Stimulated activated CD8-positive, alpha-beta memory T cell treated with anti-CD3 and anti-CD28 coated beads, Interleukin-12 subunit alpha, Interleukin-12 subunit beta, amount 100 ng/mL, for 24 hours (primary cell): ENCODE data around the gene KAZALD1.

Source experiments
- DNase-seq: peaks from one replicate; pipeline ENCODE4 v3.0.0-alpha.2; 2020; ENCODE audit errors: extremely low read depth

The KAZALD1 gene

DNA sequence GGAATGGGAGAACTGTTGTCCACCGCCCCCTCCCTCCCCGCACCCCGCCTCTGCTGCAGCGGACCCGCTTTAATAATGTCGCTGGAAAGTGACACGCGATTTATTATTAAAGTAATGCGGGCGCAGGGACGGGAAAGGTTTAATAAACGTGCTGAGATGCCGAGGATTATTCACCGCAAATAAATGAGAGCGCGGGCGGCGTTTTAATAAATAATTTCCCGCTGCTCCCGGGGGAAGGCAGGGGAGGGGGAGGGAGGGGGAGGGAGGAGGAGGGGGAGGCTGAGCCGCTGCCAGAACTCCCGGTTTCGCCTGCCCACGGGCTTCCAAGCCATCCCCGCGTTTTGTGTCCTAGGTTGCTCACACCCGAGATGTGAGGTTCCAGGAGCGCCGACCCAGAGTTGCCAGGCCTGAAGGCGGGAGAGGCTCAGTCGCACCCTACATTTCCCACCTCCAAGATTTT is 5.1 kb downstream of the KAZALD1 start:
- DNase-seq = no peak

DNA sequence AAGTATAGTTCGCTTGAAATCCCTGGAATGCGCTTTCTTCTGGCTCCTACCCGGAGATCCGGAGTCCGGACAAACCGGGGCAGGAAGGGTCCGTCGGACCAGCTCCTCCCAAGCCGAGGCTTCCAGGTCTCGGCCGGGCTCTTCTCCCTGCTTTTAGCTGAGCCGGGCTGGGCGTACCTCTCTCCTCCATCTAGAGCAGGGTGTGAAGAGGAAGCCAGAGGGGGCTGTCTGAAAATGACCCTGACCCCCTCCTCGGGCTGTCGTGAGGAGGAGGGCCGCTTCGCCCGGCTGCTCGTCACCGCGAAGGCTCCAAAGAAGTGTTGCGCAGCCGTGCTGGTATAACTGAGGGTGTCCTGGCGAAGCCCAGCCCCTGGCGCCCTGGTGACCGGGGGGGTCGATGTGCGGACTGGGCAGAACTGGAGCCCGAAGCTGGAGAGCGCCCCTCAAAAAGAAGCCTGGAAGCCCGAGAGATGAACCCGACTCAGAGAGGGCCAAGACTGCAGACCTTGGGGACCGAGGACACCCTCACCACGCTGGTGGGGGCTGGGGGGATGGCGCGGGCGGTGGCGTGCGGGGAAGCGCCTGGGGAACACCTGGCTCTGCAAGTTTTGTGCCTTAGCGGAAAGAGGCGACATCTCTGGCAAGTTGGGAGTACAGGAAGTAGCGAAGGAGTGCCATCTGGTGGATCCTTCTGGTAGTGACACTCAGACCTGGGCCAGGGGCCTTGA is 5.7 kb downstream of the KAZALD1 start:
- no peak for DNase-seq

DNA sequence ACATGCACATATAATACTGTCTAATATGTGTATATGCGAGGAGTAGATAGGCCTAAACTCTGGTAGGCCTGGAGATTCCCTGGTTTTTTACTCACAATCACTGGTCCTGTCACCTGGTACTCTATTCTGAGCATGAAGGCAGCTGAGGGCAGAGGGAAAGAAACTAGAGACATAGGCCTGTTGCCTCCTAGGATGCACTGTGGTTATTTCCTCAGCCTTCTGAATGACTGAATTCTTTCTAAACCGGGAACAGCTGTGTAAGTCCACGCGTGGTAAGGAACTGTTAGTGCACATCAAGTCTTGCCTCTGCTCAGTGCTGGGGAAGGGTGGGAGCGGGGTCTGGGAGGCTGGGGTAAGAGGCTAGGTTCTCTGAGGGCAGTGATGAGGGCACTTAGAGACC is 7.7 kb downstream of the KAZALD1 start:
- DNase-seq = no peak

DNA sequence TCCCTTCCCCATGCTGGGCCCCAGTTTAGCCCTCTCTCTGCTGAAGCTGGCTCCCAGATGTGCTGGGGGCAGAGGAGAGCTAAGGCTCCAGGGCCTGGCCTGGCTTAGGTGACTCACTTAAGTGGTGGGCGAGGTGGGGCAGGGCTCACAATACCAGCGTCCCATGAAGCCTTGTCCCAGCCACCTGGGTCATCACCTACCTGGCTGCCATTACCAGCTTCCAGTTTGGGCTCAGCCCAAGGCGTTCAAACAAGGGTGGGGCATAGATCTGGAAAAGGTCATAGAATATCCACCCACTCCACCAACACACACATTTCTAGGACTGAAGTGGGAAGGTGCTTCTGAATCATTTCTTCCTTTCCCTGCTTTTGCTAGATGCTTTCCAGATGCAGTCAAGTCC is 8.3 kb downstream of the KAZALD1 start:
- DNase-seq = no peak

DNA sequence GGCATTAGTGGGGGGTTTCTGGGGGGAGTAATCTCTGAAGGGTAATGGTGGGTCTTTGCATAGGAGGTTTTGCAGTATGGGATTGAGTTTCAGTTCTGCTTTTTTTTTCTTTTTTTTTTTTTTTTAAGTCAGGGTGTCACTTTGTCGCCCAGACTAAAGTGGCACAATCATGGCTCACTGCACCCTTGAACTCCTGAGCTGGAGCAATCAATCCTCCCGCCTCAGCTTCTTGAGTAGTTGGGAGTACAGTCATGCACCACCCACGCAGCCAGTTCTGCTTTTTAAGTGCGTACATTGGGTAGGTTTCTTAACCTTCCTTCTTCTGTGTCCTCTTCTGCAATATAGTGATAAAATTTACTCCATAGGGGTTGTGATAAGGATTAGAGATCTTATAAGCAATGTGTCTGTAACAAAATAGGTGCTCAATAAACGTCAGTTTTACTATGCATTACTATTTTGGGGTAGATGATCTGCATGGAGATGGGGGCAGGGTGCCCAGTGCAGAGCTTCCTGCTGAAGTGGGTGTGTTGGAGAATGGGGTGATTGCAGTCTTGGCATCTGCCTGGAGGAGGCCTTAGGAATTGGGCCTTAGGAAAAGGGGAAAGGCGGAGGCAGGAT is 9.6 kb downstream of the KAZALD1 start:
- no peak for DNase-seq

DNA sequence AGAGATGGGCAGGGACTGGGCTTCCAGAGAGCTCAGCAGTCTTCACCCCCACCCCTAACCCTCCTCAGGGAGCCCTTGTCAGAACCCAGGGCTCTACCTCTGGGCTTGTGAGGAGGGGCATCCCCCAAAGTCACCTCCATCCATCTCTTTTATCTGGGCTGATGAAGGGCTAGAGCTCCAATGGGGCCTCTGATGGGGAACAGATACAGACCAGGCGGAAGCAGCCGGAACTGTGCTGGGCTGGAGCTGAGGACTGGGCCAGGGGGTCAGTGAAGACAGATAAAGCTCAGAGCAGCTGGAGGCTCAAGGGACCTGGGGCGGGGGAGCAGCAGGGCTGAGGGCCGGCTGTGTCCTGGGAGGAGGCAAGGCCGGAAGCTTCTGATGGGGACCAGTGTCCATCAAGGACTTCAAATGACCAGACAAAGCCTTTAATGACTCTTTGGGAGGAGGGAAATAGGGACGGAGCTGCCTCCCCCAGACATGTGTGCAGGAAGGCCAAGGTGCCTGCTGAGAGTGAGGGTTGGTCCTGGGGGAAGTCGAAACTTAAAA is 10.2 kb downstream of the KAZALD1 start:
- no peak for DNase-seq

DNA sequence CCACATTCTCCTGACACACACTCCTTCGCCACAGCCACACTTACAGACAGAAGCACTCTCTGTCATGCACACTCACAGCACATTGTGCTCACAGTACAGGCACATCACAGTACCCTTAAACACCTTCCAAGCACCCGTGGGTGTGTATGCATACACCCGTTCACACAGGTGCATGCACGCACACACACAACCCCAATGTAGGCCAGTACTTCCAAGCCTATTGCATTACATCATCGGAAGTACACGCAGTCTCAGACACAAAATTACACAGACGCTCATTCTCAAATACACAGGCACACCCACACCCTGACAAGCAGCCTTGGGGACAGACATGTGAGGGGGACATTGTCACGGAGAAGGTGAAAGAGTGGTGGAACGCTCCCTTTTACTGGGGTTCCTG is 11.1 kb downstream of the KAZALD1 start:
- DNase-seq = no peak

DNA sequence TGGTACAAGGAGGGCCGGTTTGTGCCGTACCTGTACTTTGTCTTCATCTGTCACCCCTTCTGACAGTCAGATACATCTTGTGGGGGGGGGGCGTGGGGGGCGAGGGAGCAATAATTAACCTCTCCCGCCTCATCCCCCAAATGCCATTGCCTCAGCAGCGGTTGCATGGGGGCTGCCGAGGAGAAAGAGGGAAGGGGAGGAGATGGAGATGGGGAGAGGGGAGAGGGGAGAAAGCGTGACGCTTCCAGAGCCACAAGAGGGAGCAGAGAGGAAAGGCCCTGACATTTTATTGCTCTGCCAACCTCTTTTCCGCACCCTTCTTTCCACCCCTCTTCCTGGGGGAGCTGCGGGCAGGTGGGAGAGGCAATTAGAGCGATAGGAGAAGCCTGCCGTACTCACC is 11.8 kb downstream of the KAZALD1 start:
- no peak for DNase-seq

DNA sequence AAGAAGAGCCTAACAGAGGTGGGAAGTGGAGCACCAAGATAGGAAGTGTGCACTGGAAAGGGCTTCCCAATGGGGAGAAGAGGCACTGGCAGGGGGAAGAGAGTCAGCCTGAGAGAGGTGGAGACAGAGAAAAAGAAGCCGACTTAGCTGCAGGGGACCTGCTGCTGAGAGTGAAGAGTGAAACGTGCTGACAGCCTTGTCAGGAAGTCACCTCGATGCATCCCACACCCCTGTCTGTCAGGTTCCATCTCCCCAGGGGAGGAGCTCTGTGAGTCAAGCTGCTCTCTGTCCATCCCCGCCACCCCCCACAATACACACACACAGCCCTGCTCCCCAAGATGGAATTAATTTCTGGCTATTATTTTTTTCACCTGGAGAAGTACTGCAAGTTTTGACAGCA is 14.0 kb downstream of the KAZALD1 start:
- no peak for DNase-seq

DNA sequence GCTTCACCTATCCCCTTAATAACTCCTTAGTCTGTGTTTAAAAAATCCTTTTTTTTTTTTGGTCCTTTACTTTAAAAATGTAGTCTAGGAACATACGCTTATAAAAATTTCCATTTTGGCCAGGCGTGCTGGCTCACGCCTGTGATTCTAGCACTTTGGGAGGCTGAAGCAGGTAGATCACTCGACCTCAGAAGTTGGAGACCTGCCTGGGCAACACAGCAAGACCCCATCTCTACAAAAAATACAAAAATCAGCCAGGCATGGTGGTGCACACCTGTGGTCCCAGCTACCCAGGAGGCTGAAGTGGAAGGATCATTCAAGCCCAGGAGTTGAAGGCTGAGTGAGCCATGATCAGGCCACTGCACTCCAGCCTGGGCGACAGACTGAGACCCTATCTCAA is 14.8 kb downstream of the KAZALD1 start:
- no peak for DNase-seq

DNA sequence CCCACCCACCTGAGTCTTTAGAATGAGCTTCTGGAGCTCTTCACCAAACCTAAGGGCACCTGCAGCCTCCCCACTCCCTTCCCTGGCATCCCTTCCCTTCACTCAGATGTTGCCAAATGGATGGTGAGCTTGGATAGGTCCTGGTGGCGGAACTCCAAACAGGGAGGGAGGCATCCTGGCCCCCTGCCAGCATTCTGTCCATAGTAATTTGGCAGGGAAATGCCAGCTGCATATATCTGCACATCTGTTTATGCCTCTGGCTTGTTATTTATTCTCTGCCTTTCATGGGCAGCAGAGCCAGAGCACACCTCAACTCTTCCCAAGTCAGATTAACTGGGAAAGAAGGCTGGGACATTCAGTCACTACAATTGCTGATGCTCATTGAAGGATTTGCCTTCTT is 18.1 kb downstream of the KAZALD1 start:
- no peak for DNase-seq

DNA sequence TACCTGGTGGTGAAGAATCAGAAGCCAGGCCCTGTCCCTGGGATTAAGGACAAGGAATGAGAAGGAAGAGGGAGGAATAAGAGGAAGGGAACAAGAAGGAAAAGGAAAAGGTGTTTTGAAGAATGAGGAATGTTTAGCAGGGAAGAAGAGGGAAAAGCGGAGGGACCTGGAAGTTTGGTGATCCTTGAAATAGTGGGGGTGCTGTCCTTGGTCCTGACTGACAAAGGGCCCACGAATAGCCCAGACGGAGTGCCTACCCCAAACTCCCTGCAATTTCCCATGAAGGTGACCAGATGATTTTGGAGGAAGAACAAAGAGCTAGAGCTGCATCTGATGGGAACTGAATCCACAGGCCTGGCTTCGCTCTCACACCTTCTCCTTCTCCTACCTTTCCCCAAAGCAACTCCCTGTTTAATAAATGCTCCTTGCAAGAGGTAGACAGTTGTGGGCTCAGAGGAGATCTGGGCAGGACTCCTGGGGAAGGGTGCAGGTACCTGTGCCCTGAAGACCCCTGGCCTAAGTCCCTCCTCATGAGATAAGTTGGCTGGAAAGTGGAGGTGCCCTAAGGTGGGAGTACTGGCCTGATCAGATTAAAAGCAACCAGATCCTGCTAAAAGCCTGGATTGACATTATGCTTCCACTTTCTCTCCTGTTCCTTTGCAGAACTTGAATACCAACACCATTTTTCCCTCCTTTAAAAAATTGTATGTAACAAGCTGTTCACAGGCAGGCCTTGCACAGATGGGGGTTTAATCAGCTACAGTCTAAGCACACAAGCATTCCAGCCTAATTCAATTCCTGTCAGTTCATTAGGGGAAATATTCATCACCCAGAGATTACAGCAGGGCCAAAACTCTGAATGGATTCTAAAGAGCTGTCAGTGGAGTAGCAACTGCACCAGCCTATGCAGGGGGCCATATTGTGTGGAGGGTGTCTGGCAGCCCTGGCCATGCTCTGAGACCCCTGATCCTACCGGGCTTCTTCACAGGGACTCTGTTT is 19.4 kb downstream of the KAZALD1 start:
- DNase-seq = no peak

DNA sequence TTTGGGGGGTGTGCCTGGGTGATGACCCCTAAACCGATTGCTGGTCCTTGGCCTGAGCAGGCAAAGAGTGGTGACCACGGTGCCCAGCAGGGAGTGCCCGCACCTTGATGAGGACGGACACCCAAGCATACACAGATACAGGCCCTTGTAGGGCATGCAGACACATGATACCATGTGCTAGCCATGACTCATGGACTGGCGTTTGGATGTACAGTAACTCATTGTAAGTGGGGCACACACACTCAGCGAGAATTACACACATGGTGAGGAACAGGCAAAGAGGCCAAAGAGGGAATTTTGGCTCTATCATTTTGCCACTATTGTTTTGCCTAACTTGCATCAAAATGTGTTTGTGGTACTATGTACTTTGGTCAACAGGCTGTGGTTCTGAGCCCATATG is 24.1 kb downstream of the KAZALD1 start:
- no peak for DNase-seq

DNA sequence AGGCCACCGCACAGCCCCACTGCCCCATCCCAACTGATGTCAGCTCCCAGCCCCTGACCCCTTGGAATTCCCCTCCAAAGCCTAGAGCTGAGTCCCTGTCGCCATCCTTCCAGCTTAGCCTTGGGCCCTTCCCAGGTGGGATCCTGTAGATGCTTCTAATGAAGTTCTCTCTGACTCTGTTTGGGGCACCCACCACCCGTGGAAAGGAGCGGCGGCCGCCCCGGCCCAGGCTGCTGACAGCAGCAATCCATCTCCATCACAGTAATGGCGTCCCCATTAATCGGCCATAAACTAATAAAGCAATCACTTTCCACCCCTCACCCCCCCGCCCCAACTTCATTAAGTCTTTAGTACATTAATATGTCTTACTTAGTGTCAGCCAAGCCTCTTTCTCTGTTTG is 25.6 kb downstream of the KAZALD1 start:
- DNase-seq = no peak

DNA sequence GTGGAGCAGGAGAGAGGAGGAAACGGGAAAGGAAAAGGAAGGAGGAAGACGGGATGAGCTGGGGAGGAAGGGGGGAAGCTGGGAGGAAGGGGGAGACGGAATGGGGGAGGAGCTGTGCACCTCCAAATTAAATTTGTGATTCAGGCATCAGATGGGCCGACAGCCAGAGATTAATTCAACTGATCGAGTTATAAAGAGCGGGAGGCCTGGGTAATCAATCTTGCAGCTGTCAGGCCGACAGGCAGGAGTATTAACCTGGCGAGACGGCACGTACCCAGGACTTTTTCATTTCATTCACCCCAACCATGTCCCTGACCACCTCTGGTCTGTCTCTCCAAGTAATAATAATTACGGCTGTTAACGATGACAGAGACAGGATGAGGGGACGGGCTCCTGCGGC is 26.2 kb downstream of the KAZALD1 start:
- no peak for DNase-seq

DNA sequence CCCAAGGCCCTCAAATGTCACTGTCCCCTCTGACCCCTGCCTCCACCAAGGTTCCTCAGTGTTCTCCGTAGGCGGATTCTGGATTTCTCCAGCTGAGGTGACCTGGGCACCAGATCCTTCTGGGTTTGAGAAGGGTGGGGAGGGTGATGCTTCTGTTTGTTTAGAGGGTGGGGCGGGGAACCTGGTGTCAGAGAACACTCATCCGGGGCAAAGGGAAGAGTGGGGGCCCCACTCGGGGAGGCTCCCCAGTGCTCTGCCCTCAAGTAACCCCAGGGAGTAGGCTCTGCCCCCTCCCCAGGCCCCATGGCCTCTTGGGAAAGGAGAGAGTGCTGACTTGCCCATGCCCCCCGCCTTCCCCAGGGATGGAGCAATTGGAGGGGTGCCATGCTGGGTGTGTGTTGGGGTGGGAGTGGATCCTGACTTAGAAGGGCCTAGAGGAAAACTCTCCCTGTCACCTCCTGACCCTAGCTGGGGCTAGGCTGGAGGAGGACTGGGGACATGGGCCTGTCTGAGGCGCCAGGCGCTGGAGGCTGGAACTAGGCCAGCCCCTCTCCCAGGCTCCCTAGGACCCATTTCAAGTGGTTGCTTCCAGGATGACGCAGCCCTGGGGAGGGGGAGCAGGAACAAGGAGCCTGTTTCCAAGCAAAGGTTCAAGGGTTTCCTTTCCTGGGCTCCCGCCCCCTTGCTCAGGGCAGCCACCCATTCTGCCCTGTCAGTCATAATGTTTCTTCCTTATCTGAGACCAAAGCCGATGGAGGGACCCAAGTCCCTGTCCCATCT is 27.9 kb downstream of the KAZALD1 start:
- no peak for DNase-seq

DNA sequence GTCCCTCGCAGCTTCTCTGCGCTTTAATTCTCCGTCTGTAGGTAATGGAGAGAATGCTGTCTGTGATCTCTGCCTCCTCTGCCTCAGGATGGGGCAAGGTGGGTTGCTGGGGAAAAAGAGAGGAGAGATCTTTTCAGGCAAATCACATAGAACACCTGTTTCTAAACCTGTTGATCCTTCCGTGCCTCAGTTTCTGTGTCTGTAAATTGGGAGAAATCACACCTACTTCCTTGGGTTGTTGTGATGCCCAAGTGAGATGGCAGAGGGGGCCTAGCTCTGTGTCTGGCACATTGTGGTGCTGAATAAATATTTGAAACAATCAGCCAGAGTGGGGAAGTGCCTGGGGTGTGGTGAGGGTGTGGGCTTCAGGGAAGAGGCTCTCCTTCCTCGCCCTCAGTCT is 28.8 kb downstream of the KAZALD1 start:
- no peak for DNase-seq

DNA sequence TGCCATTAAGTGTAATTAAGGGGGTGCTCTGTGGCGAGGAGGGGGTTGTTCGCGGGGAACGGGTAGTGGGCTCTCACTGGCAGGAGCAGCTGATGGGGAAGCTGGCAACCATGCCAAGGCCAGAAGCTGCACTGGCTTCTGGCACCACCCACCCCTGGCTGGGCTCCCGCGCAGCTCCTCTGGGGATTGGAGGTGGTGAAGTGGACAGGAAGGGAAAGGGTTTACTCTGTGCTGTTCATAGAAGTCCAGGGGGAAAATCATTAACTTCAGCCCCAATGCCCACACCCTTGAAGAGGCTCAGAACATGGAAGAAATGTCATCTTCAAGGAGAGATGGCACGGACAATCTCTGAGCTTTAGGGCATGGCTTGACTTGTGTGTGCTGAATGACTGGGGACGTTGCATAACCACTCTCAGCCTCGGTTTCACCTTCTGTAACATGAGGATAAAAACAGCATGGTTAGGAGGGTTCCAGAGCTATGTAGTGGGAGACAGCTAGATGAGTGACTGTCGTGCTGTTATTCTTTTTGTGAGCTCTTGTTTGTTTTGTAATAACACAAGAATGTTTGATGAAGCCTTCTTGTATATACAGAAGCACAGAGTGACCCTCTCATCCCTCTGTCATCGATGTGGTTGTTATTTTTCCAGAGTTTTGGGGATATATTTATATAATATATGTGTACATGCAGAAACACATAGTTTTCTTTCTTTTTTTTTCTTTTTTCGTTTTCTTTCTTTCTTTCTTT is 29.9 kb downstream of the KAZALD1 start:
- DNase-seq = no peak

DNA sequence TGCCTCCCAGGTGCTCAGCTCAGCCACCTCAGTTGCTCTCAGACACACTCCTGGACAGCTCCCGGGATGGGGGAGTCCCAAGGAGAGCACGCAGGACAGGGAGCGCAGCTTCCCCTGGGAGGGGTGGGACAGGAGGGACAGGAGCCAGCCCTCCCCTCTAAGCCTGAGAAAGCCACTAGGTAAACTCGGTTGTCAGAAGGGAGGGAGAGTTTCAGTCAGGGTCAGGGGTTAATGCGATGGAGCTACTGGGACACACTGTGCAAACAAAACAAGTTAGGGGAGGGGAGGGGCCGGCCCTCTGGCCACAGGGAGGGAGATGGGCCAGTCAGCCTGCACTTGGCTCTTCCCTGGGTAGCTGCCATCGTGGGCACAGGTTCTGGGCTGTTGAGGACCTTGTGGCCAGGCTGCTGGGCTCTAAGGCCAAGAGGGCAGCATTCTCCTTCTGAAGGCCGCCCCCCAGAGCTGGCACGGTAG is 31.1 kb downstream of the KAZALD1 start:
- no peak for DNase-seq

DNA sequence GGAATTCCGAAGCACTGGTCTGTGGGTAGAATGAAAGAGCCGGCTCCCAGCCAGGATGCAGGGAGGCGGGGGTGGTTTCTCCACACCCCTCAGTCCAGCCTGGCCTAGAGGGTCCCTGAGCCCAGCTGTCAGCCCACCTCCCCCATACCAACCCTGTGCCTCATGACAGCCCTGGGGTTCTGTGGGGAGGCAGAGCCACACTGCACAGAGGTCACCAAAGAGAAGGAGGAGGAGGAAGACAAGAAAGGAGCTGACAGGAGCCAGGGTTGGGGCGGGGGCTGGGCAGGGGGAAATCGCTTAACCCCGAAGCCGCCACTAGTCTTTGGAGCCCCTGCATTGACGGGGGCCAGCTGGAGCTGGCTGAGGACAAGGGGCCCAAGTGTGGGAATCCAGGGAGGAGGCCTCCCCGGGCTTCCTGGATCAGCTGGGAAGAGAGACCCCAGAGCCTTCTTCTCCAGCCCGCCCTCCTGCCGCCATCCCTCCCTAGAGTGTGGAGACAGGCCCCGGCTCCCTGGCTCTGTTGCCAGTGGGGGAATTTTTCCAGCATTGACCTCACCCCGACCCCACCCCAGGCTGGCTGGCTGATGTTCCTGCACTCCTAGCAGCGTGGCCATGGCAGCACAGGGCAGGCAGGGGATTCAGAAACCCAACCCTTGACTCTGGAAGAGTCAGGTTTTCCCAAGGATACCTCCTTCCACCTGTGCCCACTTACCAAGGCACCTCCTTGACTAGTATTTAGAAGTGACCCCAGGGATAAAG is 32.5 kb downstream of the KAZALD1 start:
- DNase-seq = no peak
